Measurements from ENCODE around the gene PRDM10. TPM values are rescaled to one million over a fixed set of nuclear protein-coding genes. Genes with fewer than 3 reads are reported as not detected.
"Not testable (repeated sequence)": the region's sequence is repeated elsewhere in the genome, so short reads cannot be mapped to it uniquely, and the experiment has no call there.

Gene PRDM10
- total RNA-seq, 2 experiments from 2014 or later = 12.9 to 15.2 TPM

DNA sequence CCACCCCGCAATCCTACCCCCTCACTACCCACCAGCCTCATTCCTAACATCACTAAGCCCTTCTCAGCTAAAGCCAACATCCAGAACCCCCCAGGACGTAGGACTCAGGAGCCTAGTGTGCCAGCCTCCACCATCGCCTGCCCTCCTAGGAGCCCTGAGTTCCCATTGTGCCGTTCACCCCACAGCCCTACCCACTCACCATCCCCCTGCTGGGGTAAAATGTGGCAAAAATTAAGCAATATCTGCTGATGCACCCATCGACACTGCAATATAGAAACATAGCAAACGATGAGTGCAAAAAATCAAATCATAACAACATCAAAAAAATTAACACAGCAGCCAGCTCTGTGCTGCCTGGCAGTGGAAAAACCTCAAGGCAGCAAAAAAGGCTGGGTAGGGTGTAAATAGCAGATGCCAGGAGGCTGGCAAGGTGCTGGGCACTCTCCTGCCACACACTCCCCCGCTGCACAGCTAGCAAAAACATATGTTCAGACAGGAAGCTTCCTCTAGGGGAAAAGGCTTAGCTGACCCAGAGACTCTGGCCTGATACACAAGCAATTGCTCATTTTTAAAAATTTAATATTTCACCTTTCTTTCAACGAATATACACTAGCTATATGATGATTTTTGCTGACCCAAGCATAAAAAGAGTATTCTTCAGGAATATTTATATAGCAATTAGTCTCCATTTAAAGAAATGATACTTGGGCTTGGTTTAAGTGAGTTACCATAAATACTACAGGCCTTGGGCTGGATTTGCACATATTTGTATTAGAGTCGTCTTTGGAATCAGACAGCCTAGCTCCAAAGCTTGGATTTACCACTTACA lies 33.8 kb downstream of the PRDM10 start:
- POLR2A ChIA-PET = no interaction called here
- no peak overlapping the region for H3K4me3 Mint-ChIP-seq
- H3K27ac Mint-ChIP-seq = peak overlapping the region; percentile 38
- H3K27me3 Mint-ChIP-seq = no peaks in the 10 kb centered on the region
- H3K36me3 Mint-ChIP-seq (ENCODE audit: low read depth) = no peaks in the 10 kb centered on the region
- H3K4me1 Mint-ChIP-seq = peaks cover 2% of the 10 kb centered on the region
- DNase-seq = no peak
- CTCF ChIA-PET = interaction anchor here (1.3 kb wide), 1 partner anchor 39 kb away, joined by 4 read pairs; no protein-coding TSS in a partner anchor
- no peaks in the 10 kb centered on the region for H3K9me3 Mint-ChIP-seq

DNA sequence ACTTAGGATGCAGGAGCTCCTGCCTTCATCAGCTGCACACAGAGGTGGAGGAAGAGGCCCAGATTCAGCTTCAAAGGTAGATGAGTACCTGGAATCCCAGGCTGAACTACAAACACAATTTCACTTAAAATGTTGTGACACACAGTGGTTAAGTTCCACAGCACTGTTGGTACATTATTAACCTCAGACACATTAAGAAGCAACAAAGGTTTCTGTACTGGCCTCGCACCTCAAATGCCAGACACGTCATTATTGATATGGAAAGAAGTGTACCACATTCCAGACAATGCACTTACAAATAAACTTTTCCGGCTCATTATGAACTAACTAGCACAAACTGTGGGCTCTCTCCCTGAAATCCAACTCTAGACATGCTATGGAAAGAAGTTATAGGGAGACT lies 34.6 kb downstream of the PRDM10 start:
- CTCF ChIA-PET = interaction anchor here (1.0 to 1.3 kb wide), 2 partner anchors 40 to 47 kb away, joined by 3 to 4 read pairs; no protein-coding TSS in a partner anchor
- Mint-ChIP-seq H3K27me3 (no peaks in the 10 kb centered on the region), H3K27ac (no peak overlapping the region), H3K4me1 (peaks cover 3% of the 10 kb centered on the region), H3K9me3 (no peaks in the 10 kb centered on the region), H3K4me3 (no peak overlapping the region), H3K36me3 (ENCODE audit: low read depth) (no peaks in the 10 kb centered on the region)
- POLR2A ChIA-PET = no interaction called here
- no peak for DNase-seq

DNA sequence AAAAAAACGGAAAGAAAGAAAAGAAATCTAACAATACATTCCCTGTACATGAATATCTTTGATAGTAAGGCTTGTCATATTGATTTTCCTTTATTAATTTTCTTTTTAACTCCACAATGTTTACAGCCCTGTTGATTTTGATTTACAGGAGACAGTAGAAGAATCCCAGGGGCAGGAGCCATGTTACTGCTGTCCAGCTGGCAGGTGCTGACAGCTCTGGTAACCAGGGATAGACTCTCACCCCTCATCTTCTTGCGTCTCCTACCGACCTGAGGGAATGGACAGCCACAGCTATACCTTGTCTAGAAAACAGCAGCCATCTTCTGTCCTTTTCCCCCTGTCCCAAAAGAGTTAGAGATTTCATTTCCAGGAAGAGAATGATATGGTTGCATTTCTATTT lies 37.4 kb downstream of the PRDM10 start:
- no peaks in the 10 kb centered on the region for H3K9me3 Mint-ChIP-seq
- DNase-seq = no peak
- no peaks in the 10 kb centered on the region for H3K27me3 Mint-ChIP-seq
- H3K36me3 Mint-ChIP-seq (ENCODE audit: low read depth) = peaks cover 3% of the 10 kb centered on the region
- H3K4me3 Mint-ChIP-seq = no peak overlapping the region
- ChIA-PET CTCF (no interaction called here), POLR2A (no interaction called here)
- no peak overlapping the region for H3K27ac Mint-ChIP-seq
- peaks cover 10% of the 10 kb centered on the region for H3K4me1 Mint-ChIP-seq

DNA sequence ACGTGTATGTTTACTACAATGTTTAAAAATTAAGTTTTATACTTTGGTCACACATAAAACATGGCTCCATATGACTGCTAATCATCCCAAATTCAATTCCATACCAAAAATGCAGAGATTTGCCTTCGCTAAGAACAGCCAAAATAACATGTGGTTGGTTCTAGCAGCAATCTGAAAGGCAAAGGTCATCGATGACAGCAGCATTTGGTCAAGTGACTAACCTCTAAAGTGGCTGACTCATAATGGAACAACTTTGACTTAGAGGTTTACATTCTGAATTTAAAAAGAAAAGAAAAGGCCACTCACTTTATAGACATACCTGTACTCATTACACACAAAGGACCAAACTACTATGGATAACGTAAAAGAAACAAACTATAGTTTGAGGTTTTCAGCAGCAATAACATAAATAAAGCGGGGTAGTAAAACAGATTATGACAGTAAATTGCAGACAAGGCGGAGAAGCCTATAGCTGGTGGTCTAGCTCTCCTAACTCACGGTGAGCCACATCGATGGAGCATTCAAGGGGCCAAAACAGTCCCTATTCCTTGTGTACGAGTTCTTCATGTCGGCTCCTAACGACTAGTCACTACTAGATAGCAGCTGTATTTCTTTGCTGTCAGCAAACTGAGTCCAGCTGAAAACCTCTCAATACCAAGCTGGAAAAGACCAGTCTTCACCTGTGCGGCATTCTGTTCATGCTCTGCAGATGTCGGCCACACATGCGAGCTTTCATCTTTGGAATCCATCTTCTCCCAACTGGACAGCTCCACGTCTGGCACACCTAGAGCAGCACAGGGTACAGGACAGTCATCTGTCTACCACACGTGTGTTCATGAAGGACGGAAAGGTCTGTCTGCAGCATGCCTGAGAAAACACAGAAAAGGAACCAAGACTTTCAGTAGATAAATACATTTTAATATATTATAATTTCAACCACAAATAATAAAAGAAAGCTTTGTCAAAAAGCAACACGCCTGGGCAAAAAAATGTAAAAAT lies 42.1 kb downstream of the PRDM10 start:
- H3K27ac Mint-ChIP-seq = no peak overlapping the region
- no peak overlapping the region for H3K4me3 Mint-ChIP-seq
- H3K27me3 Mint-ChIP-seq = no peaks in the 10 kb centered on the region
- H3K9me3 Mint-ChIP-seq = no peaks in the 10 kb centered on the region
- ChIA-PET CTCF (interaction anchor here (0.6 to 0.9 kb wide), 2 partner anchors 8 to 172 kb away, joined by 3 read pairs; no protein-coding TSS in a partner anchor), POLR2A (no interaction called here)
- no peak for DNase-seq
- H3K4me1 Mint-ChIP-seq = peaks cover 11% of the 10 kb centered on the region
- peaks cover 9% of the 10 kb centered on the region for H3K36me3 Mint-ChIP-seq (ENCODE audit: low read depth)

- POLR2A ChIA-PET = no interaction called here
- H3K27ac Mint-ChIP-seq = no peak overlapping the region
- CTCF ChIA-PET = interaction anchor here (0.6 kb wide), 1 partner anchor 112 kb away, joined by 3 read pairs; no protein-coding TSS in a partner anchor
- no peaks in the 10 kb centered on the region for H3K27me3 Mint-ChIP-seq
- H3K9me3 Mint-ChIP-seq = no peaks in the 10 kb centered on the region
- H3K4me1 Mint-ChIP-seq = peaks cover 11% of the 10 kb centered on the region
- DNase-seq = no peak
- H3K36me3 Mint-ChIP-seq (ENCODE audit: low read depth) = peaks cover 15% of the 10 kb centered on the region
- H3K4me3 Mint-ChIP-seq = no peak overlapping the region
Observed at GRCh38 chr11:129959687-129960086, 42.9 kb downstream of the PRDM10 start.

DNA sequence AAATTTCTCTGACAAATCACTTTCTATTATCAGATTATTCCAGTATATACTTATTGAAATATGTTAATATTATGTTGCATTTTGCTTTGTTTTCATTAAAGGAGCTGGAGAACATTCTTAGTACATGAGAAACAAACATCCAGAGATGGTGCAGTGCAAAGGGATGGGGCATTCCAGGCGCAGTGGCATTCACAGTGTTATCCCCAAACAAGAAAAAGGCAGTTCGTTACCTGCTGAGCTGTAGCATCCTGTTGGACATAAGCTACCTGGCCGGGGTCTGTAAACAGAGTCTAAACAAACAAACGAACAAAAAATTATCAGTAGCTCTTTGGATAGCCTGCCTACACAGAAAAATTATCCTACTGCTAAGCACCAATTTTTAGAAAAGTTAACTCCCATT lies 47.4 kb downstream of the PRDM10 start:
- Mint-ChIP-seq H3K36me3 (ENCODE audit: low read depth) (peaks cover 13% of the 10 kb centered on the region), H3K4me1 (peaks cover 4% of the 10 kb centered on the region), H3K9me3 (no peaks in the 10 kb centered on the region), H3K27ac (no peak overlapping the region), H3K27me3 (no peaks in the 10 kb centered on the region), H3K4me3 (no peak overlapping the region)
- no peak for DNase-seq
- POLR2A ChIA-PET = no interaction called here
- CTCF ChIA-PET = interaction anchor here (0.6 to 1.0 kb wide), 4 partner anchors 10 to 48 kb away, joined by 3 to 7 read pairs (median 4); no protein-coding TSS in a partner anchor

DNA sequence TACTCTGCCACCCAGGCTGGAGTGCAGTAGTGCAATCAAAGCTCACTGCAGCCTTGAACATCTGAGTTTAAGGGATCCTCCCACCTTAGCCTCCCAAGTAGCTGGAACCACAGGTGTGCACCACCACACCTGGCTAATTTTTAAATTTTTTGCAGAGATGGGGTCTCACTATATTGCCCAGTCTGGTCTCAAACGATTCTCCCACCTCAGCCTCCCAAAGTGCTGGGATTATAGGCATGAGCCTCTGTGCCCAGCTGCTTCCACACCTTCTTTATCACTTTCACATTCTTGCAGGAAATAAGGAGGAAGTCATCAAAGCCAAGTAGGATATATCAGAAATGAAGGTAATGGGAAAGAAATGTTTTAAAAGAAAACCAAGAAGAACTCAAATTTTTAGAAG lies 47.9 kb downstream of the PRDM10 start:
- peaks cover 13% of the 10 kb centered on the region for H3K36me3 Mint-ChIP-seq (ENCODE audit: low read depth)
- DNase-seq, H3K4me3 Mint-ChIP-seq, H3K27ac Mint-ChIP-seq, H3K4me1 Mint-ChIP-seq, H3K9me3 Mint-ChIP-seq, POLR2A ChIA-PET, H3K27me3 Mint-ChIP-seq: not testable (repeated sequence)
- CTCF ChIA-PET = interaction anchor here (0.6 to 1.0 kb wide), 2 partner anchors 18 to 21 kb away, joined by 3 to 7 read pairs; no protein-coding TSS in a partner anchor

DNA sequence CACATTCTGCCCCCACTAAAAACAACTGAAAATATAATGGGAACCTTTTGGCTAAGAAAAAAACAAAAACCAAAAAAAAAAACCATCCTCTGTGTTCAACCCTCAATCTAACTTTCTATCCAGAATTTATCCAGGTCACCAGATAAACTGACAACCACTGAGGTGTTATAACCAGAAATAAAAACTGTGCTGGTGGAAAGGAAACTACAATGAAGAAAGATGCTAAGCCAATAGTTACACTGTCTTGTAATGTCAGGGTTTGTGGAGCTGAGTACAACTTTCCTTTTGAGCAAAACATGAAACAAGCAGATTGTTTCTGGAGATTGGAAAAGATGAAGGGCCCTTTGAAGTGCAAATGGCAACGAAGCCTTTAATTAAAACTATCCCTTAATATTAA lies 50.8 kb downstream of the PRDM10 start:
- POLR2A ChIA-PET = no interaction called here

DNA sequence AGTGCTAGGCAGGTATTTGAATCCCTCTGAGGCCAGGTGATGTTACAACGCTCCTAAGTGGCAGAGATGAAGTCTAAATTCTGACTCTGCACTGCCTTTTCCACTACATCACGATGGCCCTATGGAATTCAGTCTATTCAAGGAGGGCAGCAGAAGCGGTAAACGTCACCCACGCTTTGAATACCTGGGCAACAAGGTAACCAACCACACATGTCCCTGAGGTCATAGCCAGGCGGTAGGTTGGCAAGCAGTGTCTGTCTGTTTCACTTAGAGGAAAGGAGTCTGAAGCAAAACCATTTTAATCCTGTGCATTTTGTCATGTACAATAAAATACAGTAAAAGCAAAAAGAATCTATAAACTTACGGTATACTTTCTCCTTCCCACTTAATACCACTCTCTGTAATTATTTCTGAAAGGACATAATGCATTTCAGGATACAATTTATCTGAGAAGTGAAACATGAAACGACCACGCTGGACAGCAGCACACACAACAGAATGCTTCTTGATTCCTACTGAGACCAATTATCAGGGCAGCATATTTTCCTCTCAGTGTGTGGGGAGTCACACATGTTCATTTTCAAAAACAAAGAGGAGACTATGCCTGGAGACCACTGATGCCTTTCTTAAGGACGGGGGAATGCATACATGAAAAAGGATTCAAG lies 51.3 kb downstream of the PRDM10 start:
- peaks cover 12% of the 10 kb centered on the region for H3K36me3 Mint-ChIP-seq (ENCODE audit: low read depth)
- H3K4me1 Mint-ChIP-seq = peaks cover 4% of the 10 kb centered on the region
- ChIA-PET CTCF (no interaction called here), POLR2A (no interaction called here)
- DNase-seq = no peak
- no peaks in the 10 kb centered on the region for H3K27me3 Mint-ChIP-seq
- no peak overlapping the region for H3K27ac Mint-ChIP-seq
- no peak overlapping the region for H3K4me3 Mint-ChIP-seq
- H3K9me3 Mint-ChIP-seq = no peaks in the 10 kb centered on the region

More for the DNA sequence above, 50.8 kb downstream of the PRDM10 start:
- Mint-ChIP-seq H3K4me1 (peaks cover 2% of the 10 kb centered on the region), H3K9me3 (no peaks in the 10 kb centered on the region), H3K36me3 (ENCODE audit: low read depth) (peaks cover 11% of the 10 kb centered on the region), H3K4me3 (no peak overlapping the region), H3K27me3 (no peaks in the 10 kb centered on the region), H3K27ac (no peak overlapping the region)
- no peak for DNase-seq
- CTCF ChIA-PET = interaction anchor here (0.6 to 1.5 kb wide), 3 partner anchors 9 to 245 kb away, joined by 3 to 4 read pairs (median 3); no protein-coding TSS in a partner anchor

DNA sequence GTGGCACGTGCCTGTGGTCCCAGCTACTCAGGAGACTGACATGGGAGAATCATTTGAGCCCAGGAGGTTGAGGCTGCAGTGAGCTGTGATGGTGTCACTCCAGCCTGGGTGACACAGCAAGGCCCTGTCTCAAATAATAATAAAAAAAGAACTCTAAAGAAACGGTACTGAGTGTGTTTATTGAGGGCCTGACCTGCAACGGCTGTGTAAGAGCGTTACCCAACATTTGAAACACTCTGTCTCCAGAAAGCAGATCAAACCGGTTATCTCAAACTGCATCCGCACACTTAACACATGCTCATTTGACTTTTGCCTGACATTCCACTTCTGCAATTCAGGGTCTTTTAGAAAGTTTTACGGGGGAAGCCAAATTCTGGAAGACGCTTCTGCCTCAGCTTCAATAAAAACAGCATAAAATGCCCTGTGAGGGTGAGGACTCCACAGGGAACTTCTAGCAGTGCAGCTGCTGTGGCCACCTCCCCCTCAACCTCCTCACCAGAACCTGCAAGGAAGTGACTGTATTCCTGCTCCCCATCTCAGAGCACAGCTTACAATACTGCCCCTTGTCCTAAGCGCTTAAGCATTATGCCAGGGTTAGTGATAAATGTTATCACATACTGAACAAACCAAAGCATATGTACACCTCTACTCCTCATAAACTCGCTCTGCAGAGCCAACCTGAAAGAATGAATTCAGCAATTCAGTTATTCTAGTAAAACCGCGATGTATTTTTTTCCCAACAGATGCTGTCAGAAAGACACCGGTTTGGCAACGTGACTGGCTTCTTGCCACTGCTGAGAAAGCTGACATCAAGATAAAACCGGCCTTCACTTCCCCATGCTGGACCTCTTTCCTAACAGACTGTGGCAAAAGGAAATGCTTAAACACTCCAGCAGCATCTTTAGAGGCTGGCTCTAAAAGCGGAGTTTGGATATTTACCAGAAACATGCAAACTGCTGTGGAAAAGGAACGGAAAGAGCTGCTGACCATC lies 52.2 kb downstream of the PRDM10 start:
- CTCF ChIA-PET = no interaction called here
- H3K36me3 Mint-ChIP-seq (ENCODE audit: low read depth) = peaks cover 8% of the 10 kb centered on the region
- H3K4me3 Mint-ChIP-seq = no peak overlapping the region
- H3K4me1 Mint-ChIP-seq = peaks cover 4% of the 10 kb centered on the region
- POLR2A ChIA-PET = interaction anchor here (0.7 kb wide), 1 partner anchor 54 kb away, joined by 3 read pairs; no protein-coding TSS in a partner anchor
- no peaks in the 10 kb centered on the region for H3K9me3 Mint-ChIP-seq
- no peak overlapping the region for H3K27ac Mint-ChIP-seq
- no peak for DNase-seq
- no peaks in the 10 kb centered on the region for H3K27me3 Mint-ChIP-seq

DNA sequence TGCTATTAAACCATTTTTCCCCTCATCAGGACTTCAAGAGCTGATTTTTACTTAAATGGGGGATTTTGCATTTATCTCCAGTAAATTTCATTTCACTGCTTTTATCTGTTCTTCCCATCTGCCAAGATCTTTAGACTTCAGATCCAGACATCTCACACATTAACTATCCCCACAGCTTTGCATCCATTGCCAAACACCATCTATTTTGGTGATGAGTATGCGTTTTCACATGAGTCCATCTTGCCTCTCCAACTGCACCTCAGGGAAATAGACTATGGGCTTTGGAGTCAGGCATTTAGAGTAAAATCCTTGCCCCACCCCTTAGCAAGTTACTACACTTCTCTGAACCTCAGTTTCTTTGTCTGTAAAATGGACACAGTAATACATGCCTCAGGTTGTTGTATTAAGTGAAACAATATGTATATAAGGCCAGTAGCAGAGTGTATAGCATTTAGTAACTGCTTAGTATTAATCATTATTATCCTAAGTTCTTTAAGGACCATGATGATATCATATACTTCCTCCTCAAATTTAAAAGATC lies 53.6 kb downstream of the PRDM10 start:
- POLR2A ChIA-PET = no interaction called here
- Mint-ChIP-seq H3K4me3 (no peak overlapping the region), H3K27me3 (no peaks in the 10 kb centered on the region), H3K36me3 (ENCODE audit: low read depth) (peaks cover 6% of the 10 kb centered on the region), H3K4me1 (peaks cover 4% of the 10 kb centered on the region), H3K9me3 (no peaks in the 10 kb centered on the region), H3K27ac (no peak overlapping the region)
- CTCF ChIA-PET = no interaction called here
- DNase-seq = no peak

Measured in activated CD4-positive, alpha-beta T cell treated with anti-CD3 and anti-CD28 coated beads, Interleukin-2, amount 10 ng/mL, durations not matched to agents 7 days and 5 days (primary cell).